Esophagus muscularis mucosa (tissue), 4 donors: Measurements from ENCODE around the gene NTM. TPM values are rescaled to one million over a fixed set of nuclear protein-coding genes. Genes with fewer than 3 reads are reported as not detected.

Experiments
- DNase-seq: peaks from one replicate; pipeline ENCODE4 v3.0.0-alpha.2; 2017; ENCODE audit errors: extremely low spot score
- H3K27ac ChIP-seq, 4 donors: fragments of 200-600 bp; sonication (generic); replicated peaks in 1 of 4; 1 replicate in 3 of 4; 2 replicates in 1 of 4; pipeline ENCODE4 v1.5.1; 2016 to 2019; ENCODE audit warnings: mild to moderate bottlenecking in 1 of 4
- H3K27me3 ChIP-seq, 4 donors: fragments of 200-600 bp; sonication (generic); one replicate each; pipeline versions ENCODE4 v1.5.1 to v1.6.0; 2016 to 2019
- H3K36me3 ChIP-seq, 4 donors: fragments of 200-600 bp; sonication (generic); one replicate each; pipeline ENCODE4 v1.5.1; 2016 to 2019
- H3K4me1 ChIP-seq, 4 donors: fragments of 200-600 bp; sonication (generic); one replicate each; pipeline ENCODE4 v1.5.1; 2016 to 2019
- H3K4me3 ChIP-seq, 4 donors: fragments of 200-600 bp; sonication (generic); 1 replicate in 2 of 4; 2 replicates in 2 of 4; pipeline ENCODE4 v1.5.1; 2016 to 2019; ENCODE audit warnings: mild to moderate bottlenecking in 4 of 4, moderate library complexity in 1 of 4
- H3K9me3 ChIP-seq, 4 donors: fragments of 200-600 bp; sonication (generic); 1 replicate in 3 of 4; 2 replicates in 1 of 4; pipeline ENCODE4 v1.5.1; 2016 to 2019
- EP300 ChIP-seq: sonication (generic); formaldehyde crosslinking; IDR thresholded peaks from one replicate; pipeline ENCODE4 v1.6.1; 2017; ENCODE audit warnings: antibody characterized with exemption
- POLR2A ChIP-seq: fragments of 450-650 bp; IDR thresholded peaks from one replicate; pipeline ENCODE4 v1.6.1; 2017; ENCODE audit warnings: antibody characterized with exemption, moderate library complexity, mild to moderate bottlenecking, low read depth
- POLR2AphosphoS5 ChIP-seq, 2 donors: sonication (generic); formaldehyde crosslinking; IDR thresholded peaks; one replicate each; pipeline ENCODE4 v1.6.1; 2017; ENCODE audit warnings: antibody characterized with exemption in 2 of 2
- WGBS: methylation state at CpG from one replicate; pipeline ENCODE4 v1.1.5; 2018; 5-methylcytosine and 5-hydroxymethylcytosine counted together
- intact Hi-C: fragments of 100-400 bp; cut with DNase I; formaldehyde crosslinking; loops from one replicate; pipeline ENCODE4 v1.15.1; 2023
- total RNA-seq, 4 donors: library from RNA; depleted of rRNA; stranded (reverse); fragments of >200 nt; gene quantifications; one replicate each; pipeline versions ENCODE4 v1.1.0 to v1.2.1, GENCODE V29; 2016
- TF ChIP-seq, protein P1 (sequence below), 3 experiments: fragments of 200-600 bp in 2 of 3; fragments of 450-650 bp in 1 of 3; sonication (generic) in 2 of 3; IDR thresholded peaks; one replicate each; pipeline ENCODE4 v1.5.1; 2017 to 2019; ENCODE audit warnings: antibody characterized with exemption in 3 of 3, mild to moderate bottlenecking in 2 of 3, moderate library complexity in 1 of 3

Gene NTM
- total RNA-seq, 4 donors from 2014 or later = 5.6 to 25.3 (median 8.3) TPM

- Histone ChIP-seq H3K36me3 (no peaks in the 10 kb centered on the region), H3K27ac (no peak overlapping the region), H3K9me3 (peaks cover 0 to 1% (median under 1%) of the 10 kb centered on the region in 4 donors), H3K4me3 (no peak overlapping the region), H3K27me3 (peaks cover 0 to 16% (median 0%) of the 10 kb centered on the region in 4 donors), H3K4me1 (no peaks in the 10 kb centered on the region)
- intact Hi-C loops = no loop called here
- DNase-seq = no peak
- TF ChIP-seq POLR2A (no peak), POLR2AphosphoS5 (IDR thresholded peaks at IDR 0.05) (no peak), EP300 (no peak)
- TF ChIP-seq, protein P1, sequence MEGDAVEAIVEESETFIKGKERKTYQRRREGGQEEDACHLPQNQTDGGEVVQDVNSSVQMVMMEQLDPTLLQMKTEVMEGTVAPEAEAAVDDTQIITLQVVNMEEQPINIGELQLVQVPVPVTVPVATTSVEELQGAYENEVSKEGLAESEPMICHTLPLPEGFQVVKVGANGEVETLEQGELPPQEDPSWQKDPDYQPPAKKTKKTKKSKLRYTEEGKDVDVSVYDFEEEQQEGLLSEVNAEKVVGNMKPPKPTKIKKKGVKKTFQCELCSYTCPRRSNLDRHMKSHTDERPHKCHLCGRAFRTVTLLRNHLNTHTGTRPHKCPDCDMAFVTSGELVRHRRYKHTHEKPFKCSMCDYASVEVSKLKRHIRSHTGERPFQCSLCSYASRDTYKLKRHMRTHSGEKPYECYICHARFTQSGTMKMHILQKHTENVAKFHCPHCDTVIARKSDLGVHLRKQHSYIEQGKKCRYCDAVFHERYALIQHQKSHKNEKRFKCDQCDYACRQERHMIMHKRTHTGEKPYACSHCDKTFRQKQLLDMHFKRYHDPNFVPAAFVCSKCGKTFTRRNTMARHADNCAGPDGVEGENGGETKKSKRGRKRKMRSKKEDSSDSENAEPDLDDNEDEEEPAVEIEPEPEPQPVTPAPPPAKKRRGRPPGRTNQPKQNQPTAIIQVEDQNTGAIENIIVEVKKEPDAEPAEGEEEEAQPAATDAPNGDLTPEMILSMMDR (IDR thresholded peaks at IDR 0.05) = no peak
- WGBS = 73% methylated on average over 6 of the region's 6 CpGs
Observed at GRCh38 chr11:131581046-131581445, 210.6 kb downstream of the NTM start.

- no peak for DNase-seq
- intact Hi-C loops = no loop called here
- 87% methylated on average over 12 of the region's 12 CpGs for WGBS
Observed at GRCh38 chr11:131582021-131582525, 211.7 kb downstream of the NTM start.

GRCh38 chr11:131583421-131583820 is 213.0 kb downstream of the NTM start:
- no peak overlapping the region for H3K4me3 ChIP-seq
- no peaks in the 10 kb centered on the region for H3K4me1 ChIP-seq
- H3K27me3 ChIP-seq = peaks cover 0 to 23% (median 0%) of the 10 kb centered on the region in 4 donors
- TF ChIP-seq, protein P1 (IDR thresholded peaks at IDR 0.05) = no peak
- TF ChIP-seq EP300 (no peak), POLR2A (no peak), POLR2AphosphoS5 (IDR thresholded peaks at IDR 0.05) (no peak)
- intact Hi-C loops = no loop called here
- peaks cover 0 to 10% (median 6%) of the 10 kb centered on the region in 4 donors for H3K9me3 ChIP-seq
- no peak overlapping the region for H3K27ac ChIP-seq
- 63% methylated on average over 5 of the region's 5 CpGs for WGBS
- DNase-seq = no peak
- H3K36me3 ChIP-seq = no peaks in the 10 kb centered on the region

More at GRCh38 chr11:131582021-131582525, 211.7 kb downstream of the NTM start:
- H3K4me1 ChIP-seq = no peaks in the 10 kb centered on the region
- no peak overlapping the region for H3K27ac ChIP-seq
- TF ChIP-seq POLR2AphosphoS5 (IDR thresholded peaks at IDR 0.05) = no peak
- no peak for TF ChIP-seq POLR2A
- no peak for TF ChIP-seq EP300
- TF ChIP-seq, protein P1 (IDR thresholded peaks at IDR 0.05) = no peak
- H3K36me3 ChIP-seq = no peaks in the 10 kb centered on the region
- H3K9me3 ChIP-seq = peaks cover 0 to 7% (median 3%) of the 10 kb centered on the region in 4 donors
- H3K4me3 ChIP-seq = no peak overlapping the region
- peaks cover 0 to 22% (median 0%) of the 10 kb centered on the region in 4 donors for H3K27me3 ChIP-seq

GRCh38 chr11:131583938-131584337 is 213.5 kb downstream of the NTM start:
- peaks cover 0 to 10% (median 7%) of the 10 kb centered on the region in 4 donors for H3K9me3 ChIP-seq
- H3K4me1 ChIP-seq = no peaks in the 10 kb centered on the region
- no peak for DNase-seq
- H3K4me3 ChIP-seq = no peak overlapping the region
- intact Hi-C loops = no loop called here
- H3K27me3 ChIP-seq = peaks cover 0 to 23% (median 0%) of the 10 kb centered on the region in 4 donors
- no peaks in the 10 kb centered on the region for H3K36me3 ChIP-seq
- WGBS = 82% methylated on average over 6 of the region's 6 CpGs
- H3K27ac ChIP-seq = no peak overlapping the region
- TF ChIP-seq POLR2A (no peak), EP300 (no peak), POLR2AphosphoS5 (IDR thresholded peaks at IDR 0.05) (no peak)
- TF ChIP-seq, protein P1 (IDR thresholded peaks at IDR 0.05) = no peak
